ENCODE data around the gene CDH4.

CDH4 gene

DNA sequence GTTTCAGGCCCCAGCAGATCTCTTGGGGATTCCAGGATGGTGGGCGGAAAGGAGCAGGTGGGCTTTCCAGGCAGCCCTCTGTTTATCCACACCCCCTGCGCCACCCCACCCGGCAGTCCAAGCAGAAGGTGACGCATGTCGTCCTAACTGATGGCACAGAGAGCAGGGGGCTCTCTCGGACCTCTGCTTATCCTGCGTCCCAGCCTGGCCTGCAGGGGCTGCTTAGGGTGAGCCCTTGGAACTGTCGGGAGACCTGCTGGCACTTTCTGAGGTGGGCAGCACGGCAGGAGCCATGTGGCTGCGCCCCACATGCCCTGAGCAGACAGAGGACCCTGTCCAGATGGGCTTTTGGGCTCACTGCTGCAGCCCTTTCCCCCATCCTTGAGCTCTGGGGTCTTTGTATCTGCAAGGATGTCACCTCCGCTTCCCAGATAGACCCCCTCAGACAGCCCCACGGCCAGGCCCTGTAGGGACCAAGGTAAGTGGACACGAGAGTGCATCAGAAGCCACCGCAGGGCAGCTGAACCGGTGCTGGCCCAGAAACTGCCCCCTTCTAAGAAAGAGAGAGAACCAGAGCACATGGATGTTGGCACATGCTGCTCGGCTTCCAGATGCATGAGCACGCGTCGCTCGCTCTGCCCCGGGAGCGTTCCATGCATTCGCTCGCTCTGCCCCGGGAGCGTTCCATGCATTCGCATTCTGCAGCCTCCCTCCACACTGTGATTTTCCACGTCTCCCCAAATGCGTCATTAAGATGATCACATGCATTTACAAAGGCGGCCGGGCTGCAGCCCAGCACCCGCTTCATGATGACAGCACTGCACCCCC, 566.9 kb downstream of the CDH4 start:
- Histone ChIP-seq H3K9me3 (ENCODE audit: low read length) (no peaks in the 10 kb centered on the region), H3K36me3 (ENCODE audit: insufficient read depth, low read length) (no peaks in the 10 kb centered on the region), H3K27me3 (ENCODE audit: control insufficient read depth in 1 of 2, insufficient read depth in 2 of 2, low read length in 2 of 2) (no peaks in the 10 kb centered on the region), H3K27ac (ENCODE audit: low read depth, low read length) (no peak overlapping the region), H3K4me1 (ENCODE audit: insufficient read depth, low read length) (no peaks in the 10 kb centered on the region), H3K4me3 (ENCODE audit: low read depth in 1 of 2, low read length in 2 of 2) (no peak overlapping the region), H3K9ac (ENCODE audit: low read length) (no peak overlapping the region)

DNA sequence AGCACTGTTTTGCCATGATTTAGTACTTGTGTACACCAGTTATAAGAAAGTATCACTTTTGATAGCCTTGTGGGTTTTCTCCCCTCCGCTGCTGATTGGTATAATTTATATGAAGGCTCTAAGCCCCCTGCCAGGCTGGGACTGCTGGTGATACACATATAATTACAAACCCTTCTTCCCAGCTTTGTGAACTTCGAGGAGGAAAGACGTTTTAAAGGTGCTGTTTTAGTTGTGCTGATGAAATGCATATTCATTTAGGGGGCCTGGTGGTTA, 567.4 kb downstream of the CDH4 start:
- no peaks in the 10 kb centered on the region for H3K27me3 ChIP-seq (ENCODE audit: control insufficient read depth in 1 of 2, insufficient read depth in 2 of 2, low read length in 2 of 2)
- H3K9me3 ChIP-seq (ENCODE audit: low read length) = no peaks in the 10 kb centered on the region
- H3K27ac ChIP-seq (ENCODE audit: low read depth, low read length) = no peak overlapping the region
- no peak overlapping the region for H3K9ac ChIP-seq (ENCODE audit: low read length)
- H3K4me1 ChIP-seq (ENCODE audit: insufficient read depth, low read length) = no peaks in the 10 kb centered on the region
- no peak overlapping the region for H3K4me3 ChIP-seq (ENCODE audit: low read depth in 1 of 2, low read length in 2 of 2)
- no peaks in the 10 kb centered on the region for H3K36me3 ChIP-seq (ENCODE audit: insufficient read depth, low read length)

- Histone ChIP-seq H3K27ac (ENCODE audit: low read depth, low read length) (no peak overlapping the region), H3K36me3 (ENCODE audit: insufficient read depth, low read length) (no peaks in the 10 kb centered on the region), H3K9ac (ENCODE audit: low read length) (no peak overlapping the region), H3K27me3 (ENCODE audit: control insufficient read depth in 1 of 2, insufficient read depth in 2 of 2, low read length in 2 of 2) (no peaks in the 10 kb centered on the region), H3K9me3 (ENCODE audit: low read length) (no peaks in the 10 kb centered on the region), H3K4me1 (ENCODE audit: insufficient read depth, low read length) (no peaks in the 10 kb centered on the region), H3K4me3 (ENCODE audit: low read depth in 1 of 2, low read length in 2 of 2) (no peak overlapping the region)
Observed at GRCh38 chr20:61819921-61820825, 568.1 kb downstream of the CDH4 start.

DNA sequence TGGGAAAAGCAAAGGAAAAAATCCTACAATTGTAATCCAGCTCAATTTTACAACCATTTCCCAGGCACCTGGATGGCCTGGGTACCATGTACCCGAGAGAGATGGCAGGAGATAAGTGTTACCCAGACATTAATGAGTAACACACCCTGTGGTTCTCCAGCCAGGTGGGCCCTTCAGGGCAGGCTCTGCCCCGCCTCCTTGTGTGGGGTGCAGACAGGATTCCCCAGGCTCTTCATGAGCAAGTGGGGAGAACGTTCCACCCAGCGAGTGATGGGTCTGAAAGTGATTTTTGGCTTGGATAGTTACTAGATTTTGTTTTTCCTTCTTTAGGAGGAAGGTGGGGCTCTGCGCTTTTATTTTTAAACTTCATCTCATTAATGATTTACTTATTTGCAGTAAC, 569.7 kb downstream of the CDH4 start:
- Histone ChIP-seq H3K9ac (ENCODE audit: low read length) (no peak overlapping the region), H3K4me3 (ENCODE audit: low read depth in 1 of 2, low read length in 2 of 2) (no peak overlapping the region), H3K27ac (ENCODE audit: low read depth, low read length) (no peak overlapping the region), H3K27me3 (ENCODE audit: control insufficient read depth in 1 of 2, insufficient read depth in 2 of 2, low read length in 2 of 2) (no peaks in the 10 kb centered on the region), H3K4me1 (ENCODE audit: insufficient read depth, low read length) (no peaks in the 10 kb centered on the region), H3K36me3 (ENCODE audit: insufficient read depth, low read length) (no peaks in the 10 kb centered on the region), H3K9me3 (ENCODE audit: low read length) (no peaks in the 10 kb centered on the region)

- Histone ChIP-seq H3K36me3 (ENCODE audit: insufficient read depth, low read length) (no peaks in the 10 kb centered on the region), H3K4me1 (ENCODE audit: insufficient read depth, low read length) (no peaks in the 10 kb centered on the region), H3K9ac (ENCODE audit: low read length) (no peak overlapping the region), H3K4me3 (ENCODE audit: low read depth in 1 of 2, low read length in 2 of 2) (no peak overlapping the region), H3K9me3 (ENCODE audit: low read length) (no peaks in the 10 kb centered on the region), H3K27ac (ENCODE audit: low read depth, low read length) (no peak overlapping the region), H3K27me3 (ENCODE audit: control insufficient read depth in 1 of 2, insufficient read depth in 2 of 2, low read length in 2 of 2) (no peaks in the 10 kb centered on the region)
Observed at GRCh38 chr20:61822396-61822795, 570.3 kb downstream of the CDH4 start.

DNA sequence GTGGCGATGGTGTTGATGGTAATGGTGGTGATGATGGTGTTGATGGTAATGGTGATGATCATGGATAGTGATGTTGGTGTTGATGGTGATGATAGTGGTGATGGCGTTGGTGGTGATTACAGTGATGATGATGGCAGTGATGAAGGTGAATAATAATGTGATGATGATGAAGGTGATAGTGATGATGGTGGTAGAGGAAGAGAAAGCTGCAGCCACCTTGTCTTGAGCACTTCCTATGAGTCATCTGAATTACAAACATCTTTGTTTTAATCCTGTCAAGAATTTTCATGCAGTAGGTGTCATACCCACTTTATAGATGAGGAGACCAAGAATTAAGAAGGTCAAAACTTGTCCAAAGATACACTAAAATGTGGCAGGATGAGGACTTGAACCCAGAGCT, 571.2 kb downstream of the CDH4 start:
- Histone ChIP-seq H3K9me3 (ENCODE audit: low read length) (no peaks in the 10 kb centered on the region), H3K36me3 (ENCODE audit: insufficient read depth, low read length) (no peaks in the 10 kb centered on the region), H3K9ac (ENCODE audit: low read length) (no peak overlapping the region), H3K4me1 (ENCODE audit: insufficient read depth, low read length) (no peaks in the 10 kb centered on the region), H3K27me3 (ENCODE audit: control insufficient read depth in 1 of 2, insufficient read depth in 2 of 2, low read length in 2 of 2) (no peaks in the 10 kb centered on the region), H3K4me3 (ENCODE audit: low read depth in 1 of 2, low read length in 2 of 2) (no peak overlapping the region), H3K27ac (ENCODE audit: low read depth, low read length) (no peak overlapping the region)

GRCh38 chr20:61828891-61829290, 576.8 kb downstream of the CDH4 start:
- no peak overlapping the region for H3K4me3 ChIP-seq (ENCODE audit: low read depth in 1 of 2, low read length in 2 of 2)
- no peaks in the 10 kb centered on the region for H3K9me3 ChIP-seq (ENCODE audit: low read length)
- H3K27ac ChIP-seq (ENCODE audit: low read depth, low read length) = no peak overlapping the region
- no peaks in the 10 kb centered on the region for H3K36me3 ChIP-seq (ENCODE audit: insufficient read depth, low read length)
- no peaks in the 10 kb centered on the region for H3K4me1 ChIP-seq (ENCODE audit: insufficient read depth, low read length)
- peaks cover 0 to 9% of the 10 kb centered on the region in 2 donors for H3K27me3 ChIP-seq (ENCODE audit: control insufficient read depth in 1 of 2, insufficient read depth in 2 of 2, low read length in 2 of 2)
- no peak overlapping the region for H3K9ac ChIP-seq (ENCODE audit: low read length)

- no peaks in the 10 kb centered on the region for H3K4me1 ChIP-seq (ENCODE audit: insufficient read depth, low read length)
Observed at GRCh38 chr20:61829526-61829925, 577.5 kb downstream of the CDH4 start.

DNA sequence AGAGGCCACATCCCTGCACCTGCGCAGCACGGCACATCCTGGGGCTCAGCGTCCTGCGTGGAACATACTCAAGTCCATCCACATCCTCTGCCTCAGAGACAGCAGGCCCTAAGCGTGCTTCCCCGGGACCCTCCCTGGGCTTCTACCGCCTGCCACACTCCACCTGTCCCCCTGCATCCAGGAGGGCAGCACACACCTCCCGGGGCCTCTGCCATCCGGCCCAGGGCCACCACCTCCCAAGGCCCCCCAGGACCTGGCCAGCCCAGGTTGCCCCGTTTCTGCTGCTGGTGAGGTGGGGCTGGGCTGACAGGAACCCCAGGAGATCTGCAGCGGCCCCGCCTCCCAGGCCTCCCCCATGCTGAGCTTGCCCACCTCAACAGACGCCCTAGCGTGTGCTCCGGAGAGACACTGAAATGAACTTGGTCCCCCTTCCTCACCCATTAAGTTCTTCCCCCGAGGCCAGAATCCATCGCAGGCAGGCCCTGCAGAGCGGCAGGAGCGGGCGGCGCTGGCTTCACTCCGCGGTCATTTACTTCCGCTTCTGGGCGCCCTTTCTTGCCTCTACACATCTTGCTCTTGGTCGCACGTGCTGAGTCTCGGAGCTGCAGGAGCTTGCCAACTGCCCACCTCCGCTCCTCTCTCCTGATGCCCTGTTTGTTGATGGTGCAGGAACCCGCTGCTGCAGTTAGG, 578.3 kb downstream of the CDH4 start:
- Histone ChIP-seq H3K4me3 (ENCODE audit: low read depth in 1 of 2, low read length in 2 of 2) (no peak overlapping the region), H3K27me3 (ENCODE audit: control insufficient read depth in 1 of 2, insufficient read depth in 2 of 2, low read length in 2 of 2) (peaks cover 0 to 9% of the 10 kb centered on the region in 2 donors), H3K36me3 (ENCODE audit: insufficient read depth, low read length) (no peaks in the 10 kb centered on the region), H3K4me1 (ENCODE audit: insufficient read depth, low read length) (no peaks in the 10 kb centered on the region), H3K9ac (ENCODE audit: low read length) (no peak overlapping the region), H3K9me3 (ENCODE audit: low read length) (no peaks in the 10 kb centered on the region), H3K27ac (ENCODE audit: low read depth, low read length) (no peak overlapping the region)

More at GRCh38 chr20:61829526-61829925, 577.5 kb downstream of the CDH4 start:
- H3K27ac ChIP-seq (ENCODE audit: low read depth, low read length) = no peak overlapping the region
- peaks cover 0 to 9% of the 10 kb centered on the region in 2 donors for H3K27me3 ChIP-seq (ENCODE audit: control insufficient read depth in 1 of 2, insufficient read depth in 2 of 2, low read length in 2 of 2)
- H3K9ac ChIP-seq (ENCODE audit: low read length) = no peak overlapping the region
- no peaks in the 10 kb centered on the region for H3K9me3 ChIP-seq (ENCODE audit: low read length)
- no peaks in the 10 kb centered on the region for H3K36me3 ChIP-seq (ENCODE audit: insufficient read depth, low read length)
- H3K4me3 ChIP-seq (ENCODE audit: low read depth in 1 of 2, low read length in 2 of 2) = no peak overlapping the region

- Histone ChIP-seq H3K27ac (ENCODE audit: low read depth, low read length) (no peak overlapping the region), H3K4me1 (ENCODE audit: insufficient read depth, low read length) (no peaks in the 10 kb centered on the region), H3K27me3 (ENCODE audit: control insufficient read depth in 1 of 2, insufficient read depth in 2 of 2, low read length in 2 of 2) (peaks cover 0 to 9% of the 10 kb centered on the region in 2 donors), H3K4me3 (ENCODE audit: low read depth in 1 of 2, low read length in 2 of 2) (no peak overlapping the region), H3K36me3 (ENCODE audit: insufficient read depth, low read length) (no peaks in the 10 kb centered on the region), H3K9ac (ENCODE audit: low read length) (no peak overlapping the region), H3K9me3 (ENCODE audit: low read length) (no peaks in the 10 kb centered on the region)
Observed at GRCh38 chr20:61830991-61831390, 578.9 kb downstream of the CDH4 start.

- Histone ChIP-seq H3K9me3 (ENCODE audit: low read length) (no peaks in the 10 kb centered on the region), H3K4me3 (ENCODE audit: low read depth in 1 of 2, low read length in 2 of 2) (no peak overlapping the region), H3K36me3 (ENCODE audit: insufficient read depth, low read length) (no peaks in the 10 kb centered on the region), H3K4me1 (ENCODE audit: insufficient read depth, low read length) (no peaks in the 10 kb centered on the region), H3K27ac (ENCODE audit: low read depth, low read length) (no peak overlapping the region), H3K27me3 (ENCODE audit: control insufficient read depth in 1 of 2, insufficient read depth in 2 of 2, low read length in 2 of 2) (peaks cover 0 to 9% of the 10 kb centered on the region in 2 donors), H3K9ac (ENCODE audit: low read length) (no peak overlapping the region)
Observed at GRCh38 chr20:61832181-61832580, 580.1 kb downstream of the CDH4 start.
